HG03045 (cell line): ENCODE data around the gene SDF4.

ENCODE experiments used
- ATAC-seq: cut with Tn5 transposase; IDR thresholded peaks from one replicate; pipeline ENCODE4 v1.9.1; 2021; ENCODE audit warnings: mild to moderate bottlenecking, moderate library complexity; ENCODE audit not compliant: unreplicated experiment

The SDF4 gene

GRCh38 chr1:1215080-1215676 is 16.6 kb downstream of the SDF4 start:
- ATAC-seq: no peak

- ATAC-seq: no peak
Measured at GRCh38 chr1:1213345-1214265, 18.2 kb downstream of the SDF4 start, which contains the start of gene TNFRSF4. TNFRSF4 (minus strand) TSS chr1:1214153; CDS start chr1:1214127, 26 bp downstream.

GRCh38 chr1:1212780-1213344 is 18.9 kb downstream of the SDF4 start:
- ATAC-seq: no peak

DNA sequence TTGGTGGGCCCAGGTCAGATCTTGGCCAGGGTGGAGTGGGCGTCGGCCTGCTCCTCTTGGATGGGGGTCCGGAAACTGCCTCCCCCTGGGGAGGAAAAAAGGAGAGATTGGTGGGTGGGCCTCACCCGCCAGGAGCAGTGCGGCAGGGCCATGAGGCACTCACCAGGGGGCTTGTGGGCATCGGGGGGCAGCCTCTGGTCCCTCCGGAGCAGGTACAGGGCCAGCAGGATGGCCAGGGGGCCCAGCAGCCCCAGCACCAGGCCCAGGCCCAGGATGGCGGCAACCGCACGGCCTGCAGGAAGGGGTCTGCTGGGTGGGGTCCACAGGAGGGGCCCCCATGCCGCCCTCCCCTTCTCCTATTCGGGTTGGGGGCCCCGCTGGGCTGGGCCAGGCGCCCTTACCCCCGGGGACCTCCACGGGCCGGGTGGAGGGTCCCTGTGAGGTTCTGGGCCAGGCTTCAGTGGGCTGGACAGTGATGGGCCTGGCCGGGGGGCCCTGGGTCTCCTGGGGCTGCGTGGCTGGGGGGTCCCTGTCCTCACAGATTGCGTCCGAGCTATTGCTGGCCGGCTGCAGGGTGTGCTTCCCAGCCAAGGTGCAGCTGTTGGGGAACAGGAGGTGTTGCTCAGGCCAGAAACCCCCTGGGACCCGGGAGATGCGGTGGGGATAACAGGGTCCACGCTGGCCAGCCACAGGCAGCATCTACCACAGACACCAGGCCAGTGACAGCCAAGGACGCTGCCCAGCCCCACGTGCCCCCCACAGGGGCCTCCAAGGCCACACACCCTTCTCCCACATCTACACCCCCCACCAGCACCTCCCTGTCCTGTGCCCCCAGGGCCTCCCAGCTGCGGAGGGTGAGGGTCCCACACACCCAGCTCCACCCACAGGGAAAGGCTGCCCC is 20.0 kb downstream of the SDF4 start:
- no peak for ATAC-seq

- no peak for ATAC-seq
Measured at GRCh38 chr1:1210726-1211540, 20.9 kb downstream of the SDF4 start.

GRCh38 chr1:1208713-1209433 is 22.9 kb downstream of the SDF4 start:
- ATAC-seq: no peak

GRCh38 chr1:1207571-1207892 is 24.3 kb downstream of the SDF4 start:
- no peak for ATAC-seq

DNA sequence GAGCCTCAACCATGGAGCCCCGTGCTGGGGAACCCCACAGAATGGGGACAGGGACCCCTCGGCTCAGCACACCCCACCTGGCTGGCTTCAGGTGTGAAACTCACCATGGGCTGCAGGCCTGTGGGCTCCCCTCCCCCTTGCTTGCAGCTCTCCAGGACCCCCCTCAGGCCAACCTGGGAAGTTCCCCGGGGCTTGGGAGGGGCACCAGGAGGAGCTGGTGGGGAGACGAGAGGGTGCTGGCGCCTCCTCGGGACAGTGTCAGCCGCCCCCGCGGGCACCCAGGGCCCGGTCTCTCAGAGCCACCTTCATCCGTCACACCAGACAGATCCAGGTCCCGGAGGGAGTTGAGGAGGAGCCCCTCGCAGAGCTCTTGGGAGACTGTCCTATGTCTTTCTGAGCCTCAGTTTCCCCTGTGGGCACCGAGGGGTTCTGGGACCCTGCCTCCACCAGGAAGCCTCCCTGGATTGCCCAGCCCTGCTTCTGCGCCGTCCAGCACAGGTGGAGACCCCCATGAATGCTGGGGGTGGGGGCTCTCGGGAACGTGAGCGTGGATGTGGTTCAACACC is 24.8 kb downstream of the SDF4 start:
- ATAC-seq: no peak

GRCh38 chr1:1206376-1206965 is 25.3 kb downstream of the SDF4 start, which contains the start of gene TNFRSF18:
TNFRSF18 (minus strand) TSS chr1:1206592; CDS start chr1:1206571, 21 bp downstream.
- ATAC-seq: no peak

DNA sequence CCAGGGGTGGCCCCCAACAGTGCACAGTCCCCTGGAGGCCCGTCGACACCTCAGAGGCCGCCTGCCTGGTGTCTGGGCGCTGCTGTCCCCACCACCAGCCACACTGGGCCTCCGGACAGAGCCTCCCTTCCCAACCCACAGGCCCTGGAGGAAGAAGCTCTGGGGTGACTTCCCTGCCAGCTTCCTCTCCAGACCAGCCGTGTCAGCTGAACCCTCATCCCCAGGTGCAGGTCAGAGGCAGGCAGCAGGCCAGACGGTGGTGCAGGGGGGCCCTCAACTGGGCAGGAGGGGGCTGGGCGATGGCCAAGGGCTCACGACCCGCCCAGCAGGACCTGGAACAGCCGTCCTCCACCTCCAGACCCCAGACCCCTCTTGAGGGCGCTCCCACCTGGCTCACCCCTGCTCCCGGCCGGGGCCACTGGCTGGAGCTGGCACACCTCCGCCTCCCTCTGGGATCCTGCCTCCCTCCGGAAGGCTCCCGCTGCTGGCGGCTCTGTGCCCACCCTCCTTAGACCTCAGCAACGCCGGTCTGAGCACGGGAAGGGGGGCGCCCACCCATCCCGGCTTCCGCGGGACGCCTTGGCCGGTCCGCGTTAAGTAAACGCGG is 25.9 kb downstream of the SDF4 start:
- ATAC-seq: no peak

DNA sequence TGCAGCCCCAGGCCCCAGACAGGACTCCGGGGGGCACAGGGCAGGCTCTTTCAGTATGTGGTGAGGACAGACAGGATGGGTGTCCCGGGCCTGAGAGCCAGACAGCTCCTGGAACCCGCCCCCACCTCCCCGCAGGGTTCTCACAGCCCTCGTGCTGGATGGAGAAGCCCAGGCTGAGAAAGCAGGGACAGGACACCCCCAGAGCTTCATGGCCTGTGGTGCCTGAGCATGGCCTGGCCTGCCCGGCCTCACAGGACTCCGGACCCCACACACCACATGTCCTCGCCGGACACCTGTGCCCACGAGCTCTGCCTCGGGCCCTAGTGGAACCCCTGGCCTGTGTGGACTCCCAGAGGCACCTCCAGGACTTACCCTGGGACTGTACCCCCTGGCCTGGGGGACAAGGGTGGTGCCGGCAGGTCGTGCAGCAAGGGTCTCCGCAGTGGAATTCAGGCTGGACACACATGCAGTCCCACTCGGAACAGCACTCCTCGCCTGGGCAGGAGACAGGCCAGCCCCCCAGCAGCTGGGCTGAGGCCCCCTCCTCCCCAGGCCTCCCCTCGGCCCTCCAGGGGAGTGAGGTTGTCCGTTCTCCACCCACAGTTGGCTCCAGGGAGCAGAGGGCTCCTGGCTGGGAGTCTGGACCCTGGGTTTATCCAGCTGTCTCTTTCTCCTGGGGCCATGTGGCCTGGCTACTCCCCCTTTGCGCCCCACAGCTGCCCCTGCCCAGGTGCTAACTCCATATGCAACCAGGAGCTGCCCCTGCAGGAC is 26.6 kb downstream of the SDF4 start:
- ATAC-seq: no peak

GRCh38 chr1:1204425-1204920 is 27.3 kb downstream of the SDF4 start:
- ATAC-seq: no peak

DNA sequence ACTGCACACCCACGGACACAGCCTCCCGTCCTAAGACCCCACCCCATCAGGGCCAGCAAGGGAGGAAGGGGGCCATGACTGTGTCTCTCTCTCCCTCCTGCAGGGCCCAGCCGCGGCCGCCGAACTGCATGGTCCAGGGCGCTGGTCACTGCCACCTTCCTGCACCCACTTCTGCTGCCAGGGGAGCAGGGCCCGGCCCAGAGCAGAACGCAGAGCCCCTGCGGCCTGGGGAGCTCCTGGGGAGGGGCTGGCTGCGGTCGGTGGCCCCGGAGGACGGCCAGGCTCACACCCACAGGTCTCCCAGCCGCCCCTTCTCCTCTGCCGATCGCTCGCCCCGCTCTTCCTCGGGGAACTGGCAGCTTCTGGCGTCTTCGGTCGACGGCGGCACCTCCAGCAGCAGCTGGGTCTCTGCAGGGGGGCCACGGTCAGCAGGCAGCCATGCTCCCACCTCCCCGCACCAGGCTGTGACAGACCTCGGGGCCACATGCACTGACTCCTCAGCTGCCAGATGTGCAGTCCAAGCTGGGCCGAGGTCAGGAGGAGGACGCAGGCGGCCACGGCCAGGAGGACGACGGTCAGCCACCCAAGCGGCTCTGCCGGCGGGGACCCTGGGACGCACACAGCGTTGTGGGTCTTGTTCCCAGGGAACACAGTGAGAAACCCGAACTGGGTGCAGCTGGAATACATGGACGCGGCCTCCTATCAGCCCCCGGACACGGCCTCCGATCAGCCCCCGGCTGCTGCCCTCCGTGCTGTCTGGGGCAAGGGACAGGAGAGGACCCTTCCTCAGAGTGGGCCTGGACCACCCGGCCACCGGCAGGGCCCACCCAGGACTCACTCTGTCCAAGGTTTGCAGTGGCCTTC is 28.0 kb downstream of the SDF4 start:
- no peak for ATAC-seq

DNA sequence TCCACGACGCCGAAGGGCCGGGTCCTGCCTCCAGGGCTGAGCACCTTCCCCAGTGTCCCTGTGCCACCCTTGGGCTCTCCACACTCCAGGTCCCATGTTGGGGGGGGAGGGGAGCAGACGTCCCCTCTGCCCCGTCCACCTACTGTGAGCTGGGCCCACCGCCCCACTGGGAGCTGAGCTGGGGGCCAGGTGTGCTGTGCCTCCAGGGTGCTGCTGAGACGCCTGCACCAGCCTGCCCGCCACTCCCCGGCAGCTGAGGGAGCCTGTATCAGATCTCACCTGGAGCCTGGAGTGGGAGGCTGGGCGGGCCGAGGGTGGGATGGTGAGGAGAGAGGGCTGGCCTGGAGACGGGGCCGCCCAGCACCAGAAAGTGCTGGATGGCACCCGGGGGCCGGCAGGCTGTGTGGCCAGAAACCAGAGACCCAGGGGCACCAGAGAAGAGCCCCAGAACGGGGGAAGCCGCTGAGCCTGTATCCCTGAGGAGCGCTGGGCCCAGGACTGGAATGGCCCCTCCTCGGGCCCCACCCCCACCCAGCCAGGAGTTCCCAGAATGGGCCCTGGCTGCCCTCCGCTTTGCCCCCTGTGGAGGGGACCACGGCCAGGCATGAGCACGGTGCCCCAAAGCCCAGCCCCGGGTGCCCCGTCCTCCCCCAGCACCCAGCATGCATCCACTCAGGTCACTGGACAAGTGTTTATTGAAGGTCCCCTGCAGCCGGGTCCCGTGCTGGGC is 28.8 kb downstream of the SDF4 start:
- no peak for ATAC-seq

GRCh38 chr1:1200876-1201810 is 30.7 kb downstream of the SDF4 start:
- peak; percentile 39 for ATAC-seq
